A549 (cell line): ENCODE data around the gene C15orf62. TPM values are rescaled to one million over a fixed set of nuclear protein-coding genes. Genes with fewer than 3 reads are reported as not detected.

ENCODE experiments used
- ATAC-seq, 2 experiments: fragments of 200-7000 bp in 1 of 2; fragments of >200 bp in 1 of 2; cut with Nextera tagmentation in 1 of 2; cut with Tn5 transposase in 1 of 2; 3 replicates each; pipeline versions ENCODE4 v1.8.0 to v1.9.1; 2018 to 2020; ENCODE audit warnings: mild to moderate bottlenecking in 1 of 2, moderate library complexity in 1 of 2
- CTCF ChIA-PET: fragments of 300-600 bp; sonication (Branson Sonifier 250); formaldehyde crosslinking; extraction: SDS; loops from one replicate; lab custom pipeline; 2021; ENCODE audit warnings: antibody characterized with exemption, inconsistent platforms; lab: Yijun Ruan, JAX
- POLR2A ChIA-PET: fragments of 350-600 bp; formaldehyde crosslinking; extraction: SDS; loops from one replicate; lab custom pipeline; 2021; ENCODE audit warnings: antibody characterized with exemption, inconsistent platforms; lab: Yijun Ruan, JAX
- DNase-seq, 2 experiments: peaks; one replicate each; pipeline versions ENCODE4 v3.0.0 to v3.0.0-alpha.2; 2011 to 2016; ENCODE audit warnings: low read depth in 1 of 2, low spot score in 1 of 2
- FAIRE-seq: peaks from 2 replicates; lab custom pipeline; 2011; peaks lifted over from hg19 to GRCh38; lab: Jason Lieb, UNC
- H3K27ac ChIP-seq, 2 experiments: fragments of >200 bp; sonication (Bioruptor Twin); formaldehyde crosslinking; 3 replicates each; pipeline ENCODE4 v1.5.1; 2016 to 2017
- H3K4me1 ChIP-seq: fragments of >200 bp; sonication (Bioruptor Twin); formaldehyde crosslinking; 3 replicates; pipeline ENCODE4 v1.6.1; 2016
- H3K4me2 ChIP-seq: fragments of >200 bp; sonication (Bioruptor Twin); formaldehyde crosslinking; 3 replicates; pipeline ENCODE4 v1.6.1; 2016
- H3K4me3 ChIP-seq: fragments of >200 bp; sonication (Bioruptor Twin); formaldehyde crosslinking; 3 replicates; pipeline ENCODE4 v1.5.1; 2016
- H3K9me3 ChIP-seq: fragments of >200 bp; sonication (Bioruptor Twin); formaldehyde crosslinking; 3 replicates; pipeline ENCODE4 v1.6.1; 2016
- BHLHE40 ChIP-seq: IDR thresholded peaks from 2 replicates; pipeline ENCODE4 v1.6.1; 2012; ENCODE audit warnings: low read depth, low read length, inconsistent platforms
- CEBPB ChIP-seq, 2 experiments: fragments of >200 bp in 1 of 2; sonication (Bioruptor Twin) in 1 of 2; formaldehyde crosslinking in 1 of 2; IDR thresholded peaks; 2 replicates each; pipeline ENCODE4 v1.6.1; 2012 to 2016
- CHD2 ChIP-seq: fragments of 150-350 bp; IDR thresholded peaks from 2 replicates; pipeline ENCODE4 v1.6.1; 2014; ENCODE audit warnings: low read length; ENCODE audit not compliant: partially characterized antibody
- CHD4 ChIP-seq: fragments of 200-600 bp; sonication (generic); IDR thresholded peaks from 2 replicates; pipeline ENCODE4 v1.6.1; 2016; ENCODE audit warnings: antibody characterized with exemption, mild to moderate bottlenecking, borderline replicate concordance
- CTCF ChIP-seq: fragments of >200 bp; sonication (Bioruptor Twin); formaldehyde crosslinking; IDR thresholded peaks from 3 replicates; pipeline ENCODE4 v1.5.1; 2016
- EHF ChIP-seq: fragments of 250-450 bp; sonication (Bioruptor Pico); IDR thresholded peaks from 2 replicates; pipeline ENCODE4 v1.5.0; 2020; ENCODE audit warnings: mild to moderate bottlenecking
- EHMT2 ChIP-seq: fragments of 200-600 bp; sonication (generic); IDR thresholded peaks from 2 replicates; pipeline ENCODE4 v1.6.1; 2016; ENCODE audit warnings: antibody characterized with exemption, low read depth, mild to moderate bottlenecking, moderate library complexity
- ELK1 ChIP-seq: fragments of 150-350 bp; IDR thresholded peaks from 2 replicates; pipeline ENCODE4 v1.6.1; 2014; ENCODE audit warnings: low read depth, mild to moderate bottlenecking, low read length
- FOSL2 ChIP-seq, 2 experiments: fragments of 450-650 bp in 1 of 2; fragments of >200 bp in 1 of 2; sonication (Bioruptor Twin) in 1 of 2; formaldehyde crosslinking; IDR thresholded peaks; 2 replicates each; pipeline versions ENCODE4 v1.5.0 to v1.6.1; 2016 to 2020; ENCODE audit warnings: mild to moderate bottlenecking in 1 of 2, moderate library complexity in 1 of 2
- FOXS1 ChIP-seq: fragments of 250-450 bp; sonication (Bioruptor Pico); IDR thresholded peaks from 2 replicates; pipeline ENCODE4 v1.5.0; 2020; ENCODE audit warnings: mild to moderate bottlenecking, moderate library complexity
- GATA3 ChIP-seq: IDR thresholded peaks from 2 replicates; pipeline ENCODE4 v1.6.1; 2012; ENCODE audit warnings: borderline replicate concordance
- HES2 ChIP-seq: fragments of >200 bp; sonication (Bioruptor Twin); formaldehyde crosslinking; IDR thresholded peaks from 2 replicates; pipeline ENCODE4 v1.6.1; 2016
- HOXA7 ChIP-seq: fragments of 250-450 bp; sonication (Bioruptor Pico); IDR thresholded peaks from 2 replicates; pipeline ENCODE4 v1.5.0; 2020; ENCODE audit warnings: mild to moderate bottlenecking, moderate library complexity
- KDM5A ChIP-seq: fragments of 200-600 bp; sonication (generic); IDR thresholded peaks from 2 replicates; pipeline ENCODE4 v1.6.1; 2016; ENCODE audit warnings: antibody characterized with exemption, mild to moderate bottlenecking
- MAZ ChIP-seq: fragments of 150-350 bp; IDR thresholded peaks from 2 replicates; pipeline ENCODE4 v1.6.1; 2014; ENCODE audit warnings: antibody characterized with exemption, low read depth, low read length, borderline replicate concordance
- NPAS2 ChIP-seq: fragments of 250-450 bp; sonication (Bioruptor Pico); IDR thresholded peaks from 2 replicates; pipeline ENCODE4 v1.8.0; 2022; ENCODE audit warnings: mild to moderate bottlenecking, moderate library complexity, borderline replicate concordance
- NR3C1 ChIP-seq: fragments of >200 bp; sonication (Bioruptor Twin); formaldehyde crosslinking; IDR thresholded peaks from 3 replicates; pipeline ENCODE4 v1.6.1; 2017
- PHF8 ChIP-seq: fragments of 200-600 bp; sonication (generic); IDR thresholded peaks from 2 replicates; pipeline ENCODE4 v1.6.1; 2016; ENCODE audit warnings: low read depth, mild to moderate bottlenecking, antibody characterized with exemption, moderate library complexity, borderline replicate concordance
- POLR2AphosphoS2 ChIP-seq: conservative IDR thresholded peaks from 2 replicates; pipeline ENCODE4 v1.6.1; 2012; ENCODE audit warnings: low read length, improper control_type of control experiment, inconsistent platforms
- RARB ChIP-seq: fragments of 250-450 bp; sonication (Bioruptor Pico); IDR thresholded peaks from 2 replicates; pipeline ENCODE4 v1.8.0; 2021; ENCODE audit warnings: mild to moderate bottlenecking, moderate library complexity
- REST ChIP-seq: fragments of 200-600 bp; sonication (generic); IDR thresholded peaks from 2 replicates; pipeline ENCODE4 v1.6.1; 2016; ENCODE audit warnings: antibody characterized with exemption, mild to moderate bottlenecking, moderate library complexity
- RFX5 ChIP-seq: fragments of 450-650 bp; IDR thresholded peaks from 2 replicates; pipeline ENCODE4 v1.7.1; 2014; ENCODE audit warnings: antibody characterized with exemption, mild to moderate bottlenecking, moderate library complexity
- SREBF2 ChIP-seq: fragments of 450-650 bp; IDR thresholded peaks from 2 replicates; pipeline ENCODE4 v1.6.1; 2014; ENCODE audit warnings: mild to moderate bottlenecking, moderate library complexity
- TFCP2L1 ChIP-seq: fragments of 250-450 bp; sonication (Bioruptor Pico); IDR thresholded peaks from 2 replicates; pipeline ENCODE4 v1.5.0; 2021; ENCODE audit warnings: mild to moderate bottlenecking
- TP53 ChIP-seq: fragments of 250-450 bp; sonication (Bioruptor Pico); IDR thresholded peaks from 2 replicates; pipeline ENCODE4 v1.5.0; 2021; ENCODE audit warnings: mild to moderate bottlenecking, moderate library complexity
- ZC3H11A ChIP-seq: fragments of 450-650 bp; IDR thresholded peaks from 2 replicates; pipeline ENCODE4 v1.6.1; 2014; ENCODE audit warnings: antibody characterized with exemption, mild to moderate bottlenecking
- ZFP36 ChIP-seq: fragments of 450-650 bp; IDR thresholded peaks from 2 replicates; pipeline ENCODE4 v1.6.1; 2014; ENCODE audit warnings: borderline replicate concordance; ENCODE audit not compliant: partially characterized antibody
- WGBS: methylation state at CpG from one replicate; pipeline ENCODE4 v1.1.6; 2017; ENCODE audit errors: missing lambda C conversion rate; 5-methylcytosine and 5-hydroxymethylcytosine counted together
- polyA plus RNA-seq, 4 experiments: library from polyadenylated mRNA; depleted of rRNA in 3 of 4; stranded (reverse); fragments of >200 nt; fragmentation: RNase III in 1 of 4; extraction: RNeasy Plus Mini Kit Qiagen cat#74134 plus additional on column Dnase treatment in 1 of 4; gene quantifications; 2 replicates in 3 of 4; 3 replicates in 1 of 4; pipeline ENCODE4 v1.2.3, GENCODE V29; 2011 to 2017

C15orf62 gene
- polyA plus RNA-seq, 2 of the 4 experiments (the other 2 are of a cell fraction), result 0.10 to 0.13 TPM

- Histone ChIP-seq H3K9me3 (no peaks in the 10 kb centered on the region), H3K4me2 (no peak overlapping the region), H3K27ac (peak overlapping the region in 1 of 2 experiments; percentile 85; a peak in 1 of 6 replicates), H3K4me1 (peaks cover 56% of the 10 kb centered on the region), H3K4me3 (no peak overlapping the region)
- FAIRE-seq (no peak), ATAC-seq (no peak), DNase-seq (no peak)
- WGBS, result 93% methylated on average over 8 of the region's 8 CpGs
- ChIA-PET POLR2A (no interaction called here), CTCF (interaction anchor here (1.3 kb wide), 1 partner anchor 43 kb away, joined by 5 read pairs; no protein-coding TSS in a partner anchor)
- TF ChIP-seq RARB (CRISPR knock-in tag) (no peak), MAZ (no peak)
Measured at GRCh38 chr15:40789999-40790398, 20.2 kb downstream of the C15orf62 start.

- Histone ChIP-seq H3K4me1 (peaks cover 60% of the 10 kb centered on the region), H3K4me3 (no peak overlapping the region), H3K9me3 (no peaks in the 10 kb centered on the region)
- ATAC-seq (no peak), FAIRE-seq (no peak), DNase-seq (no peak)
- CTCF ChIA-PET, result interaction anchor here (0.8 to 1.0 kb wide), 2 partner anchors 16 to 67 kb away, joined by 3 to 4 read pairs; partner anchors contain the start of genes DNAJC17 and ZFYVE19
- WGBS, result 28% methylated on average over 3 of the region's 3 CpGs
- POLR2A ChIA-PET, result no interaction called here
- TF ChIP-seq GATA3 (no peak), EHMT2 (no peak), ZFP36 (no peak), PHF8 (no peak), ELK1 (no peak), SREBF2 (no peak), RFX5 (no peak), BHLHE40 (no peak), TP53 (CRISPR knock-in tag) (no peak), CEBPB (IDR thresholded peaks at IDR 0.05) (no peak), ZC3H11A (no peak), EHF (CRISPR knock-in tag) (no peak), KDM5A (no peak), MAZ (no peak), FOSL2 (IDR thresholded peaks at IDR 0.05) (no peak), FOSL2 (CRISPR knock-in tag; IDR thresholded peaks at IDR 0.05) (no peak)
- TF ChIP-seq, all 56 proteins: peak for 0
- Histone ChIP-seq H3K27ac (peak overlapping the region; percentile 43 to 85; a peak in 4 of 6 replicates), H3K4me2 (peak overlapping the region; percentile 46; the same call in 1 of the 3 replicates)
Measured at GRCh38 chr15:40790718-40791117, 20.9 kb downstream of the C15orf62 start.

GRCh38 chr15:40792394-40792793 lies 22.6 kb downstream of the C15orf62 start:
- FAIRE-seq, result no peak
- DNase-seq, result no peak
- no peak overlapping the region for H3K4me2 ChIP-seq
- peak overlapping the region; percentile 70 to 85 for H3K27ac ChIP-seq
- H3K9me3 ChIP-seq, result no peaks in the 10 kb centered on the region
- 97% methylated on average over 3 of the region's 3 CpGs for WGBS
- ATAC-seq, result no peak
- POLR2A ChIA-PET, result no interaction called here
- H3K4me3 ChIP-seq, result no peak overlapping the region
- CTCF ChIA-PET, result interaction anchor here (1.0 to 1.4 kb wide), 3 partner anchors 10 to 65 kb away, joined by 3 to 4 read pairs (median 3); no protein-coding TSS in a partner anchor
- peaks cover 57% of the 10 kb centered on the region for H3K4me1 ChIP-seq
- TF ChIP-seq FOXS1 (CRISPR knock-in tag) (no peak), NR3C1 (no peak), GATA3 (no peak), NPAS2 (CRISPR knock-in tag) (no peak), PHF8 (no peak), HES2 (no peak), ELK1 (no peak), POLR2AphosphoS2 (no peak), CHD2 (no peak), CTCF (no peak), REST (no peak), TFCP2L1 (no peak), CHD4 (no peak), HOXA7 (CRISPR knock-in tag) (no peak)
